ENCODE results near the gene ARL16. TPM values are rescaled to one million over a fixed set of nuclear protein-coding genes. Genes with fewer than 3 reads are reported as not detected.
A peak's percentile ranks its signal among the peaks of the same experiment; 100 is the strongest.

ARL16 gene
- total RNA-seq, 1 experiment from 2014 or later, result 40.1 TPM

DNA sequence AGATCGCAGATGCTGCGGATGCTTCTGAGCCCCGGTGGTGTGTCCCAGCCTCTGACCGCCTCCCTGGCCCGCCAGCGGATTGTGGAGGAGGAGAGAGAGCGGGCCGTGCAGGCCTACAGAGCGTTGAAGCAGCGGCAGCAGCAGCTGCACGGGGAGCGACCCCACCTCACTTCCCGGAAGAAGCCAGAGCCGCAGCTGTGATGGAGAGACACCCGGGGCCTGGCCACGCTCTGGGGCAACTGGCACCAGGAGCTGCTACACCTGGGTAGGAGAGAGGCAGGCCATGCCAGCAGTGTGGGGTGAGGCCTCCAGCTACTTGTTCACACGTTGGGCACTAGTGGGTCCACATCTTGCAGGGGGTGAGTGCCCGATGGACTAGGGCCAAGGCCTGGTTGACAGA lies 11.1 kb downstream of the ARL16 start:
- BruUV-seq (replicated peaks), result no TSS peak
- DNase-seq, result no peak
- Mint-ChIP-seq H3K27ac (ENCODE audit: unreplicated experiment) (no peak overlapping the region), H3K27me3 (ENCODE audit: unreplicated experiment) (no peaks in the 10 kb centered on the region), H3K4me1 (ENCODE audit: low read depth, unreplicated experiment) (peaks cover 16% of the 10 kb centered on the region), H3K36me3 (ENCODE audit: insufficient read depth, unreplicated experiment) (peaks cover 77% of the 10 kb centered on the region), H3K9me3 (ENCODE audit: low read depth, unreplicated experiment) (no peaks in the 10 kb centered on the region), H3K4me3 (ENCODE audit: low read depth, unreplicated experiment) (no peak overlapping the region)
- intact Hi-C loops (cut with micrococcal nuclease; ENCODE audit: unreplicated experiment), result no loop called here
- CTCF ChIA-PET, result no interaction called here
- TF ChIP-seq, protein P1, sequence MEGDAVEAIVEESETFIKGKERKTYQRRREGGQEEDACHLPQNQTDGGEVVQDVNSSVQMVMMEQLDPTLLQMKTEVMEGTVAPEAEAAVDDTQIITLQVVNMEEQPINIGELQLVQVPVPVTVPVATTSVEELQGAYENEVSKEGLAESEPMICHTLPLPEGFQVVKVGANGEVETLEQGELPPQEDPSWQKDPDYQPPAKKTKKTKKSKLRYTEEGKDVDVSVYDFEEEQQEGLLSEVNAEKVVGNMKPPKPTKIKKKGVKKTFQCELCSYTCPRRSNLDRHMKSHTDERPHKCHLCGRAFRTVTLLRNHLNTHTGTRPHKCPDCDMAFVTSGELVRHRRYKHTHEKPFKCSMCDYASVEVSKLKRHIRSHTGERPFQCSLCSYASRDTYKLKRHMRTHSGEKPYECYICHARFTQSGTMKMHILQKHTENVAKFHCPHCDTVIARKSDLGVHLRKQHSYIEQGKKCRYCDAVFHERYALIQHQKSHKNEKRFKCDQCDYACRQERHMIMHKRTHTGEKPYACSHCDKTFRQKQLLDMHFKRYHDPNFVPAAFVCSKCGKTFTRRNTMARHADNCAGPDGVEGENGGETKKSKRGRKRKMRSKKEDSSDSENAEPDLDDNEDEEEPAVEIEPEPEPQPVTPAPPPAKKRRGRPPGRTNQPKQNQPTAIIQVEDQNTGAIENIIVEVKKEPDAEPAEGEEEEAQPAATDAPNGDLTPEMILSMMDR (IDR thresholded peaks at IDR 0.05; ENCODE audit: unreplicated experiment), result no peak

DNA sequence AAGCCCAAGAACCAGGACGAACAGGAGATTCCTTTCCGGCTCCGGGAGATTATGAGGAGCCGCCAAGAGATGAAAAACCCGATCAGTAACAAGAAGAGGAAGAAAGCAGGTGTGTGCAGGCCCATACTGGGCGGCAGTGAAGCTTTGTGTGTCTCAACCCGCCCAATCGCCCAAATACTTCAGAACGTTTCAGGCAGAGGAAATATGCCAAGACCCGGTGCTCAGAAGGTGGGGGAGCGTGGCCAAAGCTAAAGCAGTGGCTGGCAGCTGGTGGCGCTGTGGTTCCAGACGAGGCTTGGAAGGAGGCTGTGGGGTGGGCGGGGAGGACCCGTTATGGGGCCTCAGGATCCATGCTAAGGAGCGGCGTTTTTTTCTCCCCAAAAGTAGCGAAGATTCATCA lies 15.8 kb downstream of the ARL16 start:
- H3K4me3 Mint-ChIP-seq (ENCODE audit: low read depth, unreplicated experiment), result peak overlapping the region; percentile 82
- intact Hi-C loops (cut with micrococcal nuclease; ENCODE audit: unreplicated experiment), result no loop called here
- no peaks in the 10 kb centered on the region for H3K27me3 Mint-ChIP-seq (ENCODE audit: unreplicated experiment)
- TF ChIP-seq, protein P1 (IDR thresholded peaks at IDR 0.05; ENCODE audit: unreplicated experiment), result no peak
- peak overlapping the region; percentile 62 for H3K27ac Mint-ChIP-seq (ENCODE audit: unreplicated experiment)
- no TSS peak for BruUV-seq (replicated peaks)
- peaks cover 20% of the 10 kb centered on the region for H3K4me1 Mint-ChIP-seq (ENCODE audit: low read depth, unreplicated experiment)
- no peak for DNase-seq
- H3K36me3 Mint-ChIP-seq (ENCODE audit: insufficient read depth, unreplicated experiment), result peaks cover 74% of the 10 kb centered on the region
- CTCF ChIA-PET, result interaction anchor here (0.6 kb wide), 1 partner anchor 139 kb away, joined by 3 read pairs; no protein-coding TSS in a partner anchor
- no peaks in the 10 kb centered on the region for H3K9me3 Mint-ChIP-seq (ENCODE audit: low read depth, unreplicated experiment)

DNA sequence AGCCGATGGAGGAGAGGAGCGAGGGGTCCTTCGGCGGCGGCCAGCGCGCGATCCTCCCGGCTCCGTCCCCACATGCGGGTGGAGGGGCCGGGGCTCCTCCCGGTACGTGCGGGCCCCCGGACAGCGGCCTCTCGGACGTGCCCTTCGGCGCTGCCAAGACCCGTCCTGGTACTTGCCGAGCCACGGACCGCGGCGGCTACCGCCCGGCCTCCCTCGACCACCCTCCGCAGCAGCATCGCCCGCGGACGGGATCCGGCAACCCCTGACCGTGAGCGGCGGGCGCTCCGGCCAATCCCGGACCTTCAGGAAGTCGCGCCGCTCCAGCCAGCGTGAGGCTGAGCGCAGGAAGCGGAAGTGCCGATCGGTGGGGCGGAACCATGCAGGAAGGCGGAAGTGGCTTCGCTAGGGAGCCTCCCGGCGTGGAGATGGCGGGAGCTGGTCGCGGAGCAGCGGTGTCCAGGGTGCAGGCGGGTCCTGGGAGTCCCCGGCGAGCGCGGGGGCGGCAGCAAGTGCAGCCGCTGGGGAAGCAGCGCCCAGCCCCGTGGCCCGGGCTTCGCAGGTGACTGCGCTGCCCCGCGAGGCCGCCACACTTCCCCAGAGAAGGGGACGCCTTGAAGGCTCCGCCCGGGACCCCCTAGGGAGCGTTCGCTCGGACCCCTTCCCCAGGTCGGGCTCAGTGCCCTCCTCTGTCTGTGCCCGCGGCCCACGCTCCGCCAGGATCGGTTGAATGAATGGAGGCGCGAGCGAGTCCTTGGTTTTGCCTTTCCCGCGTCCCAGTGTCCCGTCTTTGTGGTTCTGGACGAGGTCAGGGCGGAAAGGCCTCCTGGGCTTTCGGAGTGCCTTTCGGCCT lies 17.0 kb downstream of the ARL16 start, which contains the start of the genes CCDC137 and OXLD1:
Gene CCDC137, plus strand, starts transcription at position 396 of the 850 bp plus-strand sequence. Its CDS starts 30 bp downstream, at position 426.
Gene OXLD1, minus strand, starts transcription at position 264 of the 850 bp plus-strand sequence. Its CDS starts 28 bp downstream, at position 236.
- Mint-ChIP-seq H3K4me3 (ENCODE audit: low read depth, unreplicated experiment) (peak within 1 kb of the TSS; percentile 82), H3K9me3 (ENCODE audit: low read depth, unreplicated experiment) (no peaks in the 10 kb centered on the region), H3K27ac (ENCODE audit: unreplicated experiment) (peak within 1 kb of the TSS; percentile 62), H3K36me3 (ENCODE audit: insufficient read depth, unreplicated experiment) (peaks cover 62% of the 10 kb centered on the region), H3K27me3 (ENCODE audit: unreplicated experiment) (no peaks in the 10 kb centered on the region), H3K4me1 (ENCODE audit: low read depth, unreplicated experiment) (peaks cover 20% of the 10 kb centered on the region)
- peak; percentile 97 for DNase-seq
- no TSS peak for BruUV-seq (replicated peaks)
- intact Hi-C loops (cut with micrococcal nuclease; ENCODE audit: unreplicated experiment), result no loop called here
- CTCF ChIA-PET, result interaction anchor here (0.6 kb wide), 1 partner anchor 38 kb away, joined by 3 read pairs; no protein-coding TSS in a partner anchor
- TF ChIP-seq, protein P1 (IDR thresholded peaks at IDR 0.05; ENCODE audit: unreplicated experiment), result no peak

DNA sequence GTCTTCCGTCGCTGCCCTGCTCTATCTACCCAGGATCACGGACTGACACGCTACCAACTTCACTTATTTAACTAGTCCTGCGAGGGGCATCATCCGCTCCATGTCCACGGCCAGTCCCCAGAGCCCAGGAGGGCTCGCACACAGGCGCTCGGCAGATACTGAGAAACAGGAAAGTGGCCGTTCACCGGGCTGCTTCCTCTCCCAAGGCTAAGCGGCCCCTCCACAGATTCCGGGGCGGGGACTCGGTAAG lies 17.6 kb downstream of the ARL16 start:
- Mint-ChIP-seq H3K36me3 (ENCODE audit: insufficient read depth, unreplicated experiment) (peaks cover 58% of the 10 kb centered on the region), H3K27ac (ENCODE audit: unreplicated experiment) (peak overlapping the region; percentile 62), H3K4me3 (ENCODE audit: low read depth, unreplicated experiment) (peak overlapping the region; percentile 82), H3K9me3 (ENCODE audit: low read depth, unreplicated experiment) (no peaks in the 10 kb centered on the region), H3K27me3 (ENCODE audit: unreplicated experiment) (no peaks in the 10 kb centered on the region), H3K4me1 (ENCODE audit: low read depth, unreplicated experiment) (peaks cover 20% of the 10 kb centered on the region)
- CTCF ChIA-PET, result interaction anchor here (0.6 kb wide), 1 partner anchor 38 kb away, joined by 3 read pairs; no protein-coding TSS in a partner anchor
- TF ChIP-seq, protein P1 (IDR thresholded peaks at IDR 0.05; ENCODE audit: unreplicated experiment), result no peak
- no peak for DNase-seq
- intact Hi-C loops (cut with micrococcal nuclease; ENCODE audit: unreplicated experiment), result no loop called here
- TSS peak; percentile 83 for BruUV-seq (replicated peaks)
